ENCODE data around the gene AKAP6.

The AKAP6 gene

DNA sequence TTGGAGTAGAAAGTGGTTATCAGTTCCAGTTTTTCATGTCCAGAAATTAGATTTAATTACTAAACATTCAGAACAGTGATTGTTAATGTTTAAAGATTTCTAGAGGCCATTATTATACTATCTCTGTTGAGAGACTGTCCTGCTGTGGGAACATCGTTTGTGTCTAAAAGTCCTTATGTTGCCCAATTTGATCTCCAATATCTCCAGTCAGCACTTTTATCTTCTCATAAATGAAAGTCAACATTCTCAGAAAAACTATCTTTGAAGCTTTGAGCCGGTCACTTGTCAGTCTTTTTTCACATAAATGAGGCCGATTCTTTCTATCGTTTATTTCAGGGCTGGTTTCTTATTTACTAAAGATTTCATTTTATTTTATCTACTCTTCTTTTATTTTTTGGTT is 518.8 kb downstream of the AKAP6 start:
- no peak for DNase-seq

DNA sequence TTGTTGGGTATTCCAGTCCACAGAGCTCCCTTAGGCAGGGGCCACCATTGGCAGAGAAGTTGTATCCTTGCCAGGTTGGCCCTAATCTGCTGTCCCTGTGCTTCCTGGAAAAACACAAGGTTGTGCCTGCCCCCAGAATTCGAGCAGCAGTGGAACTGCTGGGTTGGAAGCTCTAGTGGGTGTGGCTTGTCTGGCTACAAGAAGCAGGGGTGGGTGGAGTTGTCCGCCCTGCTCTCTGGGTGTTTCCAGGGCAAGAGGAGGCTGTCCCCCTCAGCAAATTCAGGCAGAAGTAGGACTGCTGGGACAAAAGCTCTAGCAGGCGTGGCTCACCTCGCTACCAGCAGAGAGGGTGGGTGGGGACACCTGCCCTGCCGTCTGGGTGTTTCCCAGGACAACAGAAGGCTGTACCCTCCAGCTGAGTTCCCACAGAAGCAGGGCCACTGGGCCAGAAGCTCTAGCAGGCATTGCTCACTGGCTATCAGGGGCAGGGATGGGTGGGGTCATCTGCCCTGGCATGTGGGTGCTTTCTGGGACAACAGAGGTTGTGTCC is 536.8 kb downstream of the AKAP6 start:
- no peak for DNase-seq

DNA sequence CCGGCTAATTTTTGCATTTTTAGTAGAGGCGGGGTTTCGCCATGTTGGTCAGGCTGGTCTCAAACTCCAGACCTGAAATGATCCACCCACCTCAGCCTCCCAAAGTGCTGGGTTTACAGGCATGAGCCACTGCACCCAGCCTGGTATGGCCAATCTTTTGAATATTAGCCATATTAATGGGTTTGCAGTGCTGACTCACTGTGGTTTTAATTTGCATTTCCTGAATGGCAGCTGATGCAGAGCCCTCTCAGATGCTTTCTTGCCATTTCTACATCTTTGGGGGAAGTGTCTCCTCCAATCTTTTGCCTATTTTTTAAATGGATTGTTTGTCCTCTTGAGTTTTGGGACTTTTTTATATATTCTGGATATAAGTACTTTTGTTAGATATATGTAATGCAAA is 554.1 kb downstream of the AKAP6 start:
- DNase-seq, result no peak

Measured in NCI-H2029 (cell line).